ENCODE measurements around the gene IFT81. TPM values are rescaled to one million over a fixed set of nuclear protein-coding genes. Genes with fewer than 3 reads are reported as not detected.

Gene IFT81
- total RNA-seq, 1 experiment from 2014 or later, result 32.9 TPM

GRCh38 chr12:110183386-110183785 is 59.2 kb downstream of the IFT81 start:
- Histone ChIP-seq H3K27me3 (replicated peaks; ENCODE audit: insufficient read depth, low read depth, low read length, poor library complexity) (no peaks in the 10 kb centered on the region), H3K4me1 (ENCODE audit: insufficient read depth, low read length, poor library complexity, severe bottlenecking) (no peaks in the 10 kb centered on the region), H3K36me3 (ENCODE audit: insufficient read depth, low read length, poor library complexity, severe bottlenecking) (peaks cover 30% of the 10 kb centered on the region), H3K27ac (ENCODE audit: low read depth, low read length, poor library complexity, severe bottlenecking) (no peak overlapping the region), H3K4me3 (ENCODE audit: low read depth, low read length, poor library complexity, severe bottlenecking) (no peak overlapping the region), H3K9me3 (ENCODE audit: low read depth, low read length, poor library complexity, severe bottlenecking) (peaks cover 14% of the 10 kb centered on the region)
- no peak for DNase-seq (ENCODE audit: low spot score)
- POLR2A ChIA-PET (ENCODE audit: low non-redundant PET), result no interaction called here
- intact Hi-C loops (cut with micrococcal nuclease; ENCODE audit: unreplicated experiment), result no loop called here
- CTCF ChIA-PET, result no interaction called here
- TF ChIP-seq CTCF (conservative IDR thresholded peaks at IDR 0.05; ENCODE audit: low read depth, low read length) (no peak), EZH2 (IDR thresholded peaks at IDR 0.05; ENCODE audit: borderline replicate concordance, low read depth, low read length, poor library complexity, severe bottlenecking) (no peak)
- BruUV-seq (replicated peaks), result no TSS peak

- CTCF ChIA-PET, result no interaction called here
- no peak for TF ChIP-seq EZH2 (IDR thresholded peaks at IDR 0.05; ENCODE audit: borderline replicate concordance, low read depth, low read length, poor library complexity, severe bottlenecking)
- no peak for TF ChIP-seq CTCF (conservative IDR thresholded peaks at IDR 0.05; ENCODE audit: low read depth, low read length)
Observed at GRCh38 chr12:110185626-110186025, 61.5 kb downstream of the IFT81 start.

GRCh38 chr12:110186059-110186458 is 61.9 kb downstream of the IFT81 start:
- BruUV-seq (replicated peaks), result no TSS peak
- Histone ChIP-seq H3K36me3 (ENCODE audit: insufficient read depth, low read length, poor library complexity, severe bottlenecking) (peaks cover 22% of the 10 kb centered on the region), H3K9me3 (ENCODE audit: low read depth, low read length, poor library complexity, severe bottlenecking) (peaks cover 14% of the 10 kb centered on the region), H3K4me1 (ENCODE audit: insufficient read depth, low read length, poor library complexity, severe bottlenecking) (no peaks in the 10 kb centered on the region), H3K27ac (ENCODE audit: low read depth, low read length, poor library complexity, severe bottlenecking) (no peak overlapping the region), H3K4me3 (ENCODE audit: low read depth, low read length, poor library complexity, severe bottlenecking) (no peak overlapping the region), H3K27me3 (replicated peaks; ENCODE audit: insufficient read depth, low read depth, low read length, poor library complexity) (no peaks in the 10 kb centered on the region)
- ChIA-PET CTCF (no interaction called here), POLR2A (ENCODE audit: low non-redundant PET) (no interaction called here)
- TF ChIP-seq CTCF (conservative IDR thresholded peaks at IDR 0.05; ENCODE audit: low read depth, low read length), result no peak
- TF ChIP-seq EZH2 (IDR thresholded peaks at IDR 0.05; ENCODE audit: borderline replicate concordance, low read depth, low read length, poor library complexity, severe bottlenecking), result no peak
- intact Hi-C loops (cut with micrococcal nuclease; ENCODE audit: unreplicated experiment), result no loop called here
- DNase-seq (ENCODE audit: low spot score), result no peak

More at GRCh38 chr12:110185626-110186025, 61.5 kb downstream of the IFT81 start:
- no TSS peak for BruUV-seq (replicated peaks)
- Histone ChIP-seq H3K4me1 (ENCODE audit: insufficient read depth, low read length, poor library complexity, severe bottlenecking) (no peaks in the 10 kb centered on the region), H3K27ac (ENCODE audit: low read depth, low read length, poor library complexity, severe bottlenecking) (no peak overlapping the region), H3K9me3 (ENCODE audit: low read depth, low read length, poor library complexity, severe bottlenecking) (peaks cover 14% of the 10 kb centered on the region), H3K4me3 (ENCODE audit: low read depth, low read length, poor library complexity, severe bottlenecking) (no peak overlapping the region), H3K36me3 (ENCODE audit: insufficient read depth, low read length, poor library complexity, severe bottlenecking) (peaks cover 27% of the 10 kb centered on the region), H3K27me3 (replicated peaks; ENCODE audit: insufficient read depth, low read depth, low read length, poor library complexity) (no peaks in the 10 kb centered on the region)
- intact Hi-C loops (cut with micrococcal nuclease; ENCODE audit: unreplicated experiment), result no loop called here
- POLR2A ChIA-PET (ENCODE audit: low non-redundant PET), result no interaction called here
- DNase-seq (ENCODE audit: low spot score), result no peak
